Measurements from ENCODE around the gene BABAM2.
"Not testable (repeated sequence)": the region's sequence is repeated elsewhere in the genome, so short reads cannot be mapped to it uniquely, and the experiment has no call there.

The BABAM2 gene

GRCh38 chr2:28327956-28328922, 437.7 kb downstream of the BABAM2 start:
- no peak for DNase-seq (ENCODE audit: low read depth in 2 of 2)

GRCh38 chr2:28329184-28329583, 438.7 kb downstream of the BABAM2 start:
- no peak for DNase-seq (ENCODE audit: low read depth in 2 of 2)

DNA sequence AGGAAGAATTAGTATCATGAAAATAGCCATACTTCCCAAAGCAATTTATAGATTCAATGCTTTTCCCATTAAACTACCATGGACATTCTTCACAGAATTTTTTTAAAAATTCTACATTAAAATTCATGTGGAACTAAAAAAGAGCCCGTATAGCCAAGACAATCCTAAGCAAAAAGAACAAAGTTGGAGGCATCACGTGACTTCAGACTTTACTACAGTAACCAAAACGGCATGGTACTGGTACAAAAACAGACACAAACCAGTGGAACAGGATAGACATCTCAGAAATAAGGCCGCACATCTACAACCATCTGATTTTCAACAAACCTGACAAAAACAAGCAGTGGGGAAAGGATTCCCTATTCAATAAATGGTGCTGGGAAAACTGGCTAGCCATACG, 440.2 kb downstream of the BABAM2 start:
- DNase-seq (ENCODE audit: low read depth in 2 of 2), result not testable (repeated sequence)

- not testable (repeated sequence) for DNase-seq (ENCODE audit: low read depth in 2 of 2)
Observed at GRCh38 chr2:28331797-28332196, 441.3 kb downstream of the BABAM2 start.

GRCh38 chr2:28332696-28333095, 442.2 kb downstream of the BABAM2 start:
- DNase-seq (ENCODE audit: low read depth in 2 of 2), result no peak

DNA sequence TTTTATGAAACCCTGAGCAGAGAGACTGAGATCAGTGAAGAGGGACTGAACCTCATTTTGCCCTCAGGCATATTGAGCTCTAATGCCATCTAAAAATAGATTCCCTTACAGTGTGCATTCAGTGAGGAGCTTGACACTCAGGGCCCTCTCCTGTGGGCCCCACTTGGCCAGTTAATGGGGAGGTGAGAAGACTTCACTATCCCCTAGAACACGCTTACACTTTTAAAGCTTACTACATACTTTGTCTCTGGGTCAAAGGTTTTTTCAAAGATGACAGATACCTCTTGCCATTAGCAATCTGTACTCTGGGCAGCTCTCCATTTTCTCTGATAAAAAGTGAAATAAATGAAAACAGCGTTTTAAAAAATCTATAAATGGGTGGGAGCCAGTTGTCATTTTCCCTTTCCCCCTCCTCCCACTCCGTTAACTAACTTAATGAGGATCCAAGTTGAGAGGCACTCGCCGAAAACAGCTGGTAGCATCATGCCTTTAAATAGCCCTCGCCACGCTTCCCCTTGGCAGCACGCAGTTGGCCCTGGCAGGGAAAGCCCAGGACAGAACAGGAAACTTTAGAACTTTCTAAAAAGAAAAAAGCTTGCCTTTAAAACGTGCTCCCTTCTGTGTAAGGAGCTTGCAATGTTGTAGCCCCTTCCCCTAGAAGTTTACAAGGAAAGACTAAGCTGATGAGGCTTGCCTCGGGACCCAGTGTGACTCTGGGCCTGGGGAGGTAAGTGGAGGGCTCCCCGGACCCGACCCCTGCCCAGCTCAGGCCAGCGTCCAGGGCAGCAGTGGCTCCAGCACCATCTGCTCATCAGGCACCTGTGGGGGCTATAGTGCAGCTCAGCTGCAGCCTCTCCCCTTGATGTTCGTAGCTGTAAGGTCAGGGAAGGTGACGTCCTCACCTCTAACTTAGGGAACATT, 443.3 kb downstream of the BABAM2 start:
- no peak for DNase-seq (ENCODE audit: low read depth in 2 of 2)

- DNase-seq (ENCODE audit: low read depth in 2 of 2), result no peak
Observed at GRCh38 chr2:28334527-28334894, 444.0 kb downstream of the BABAM2 start.

DNA sequence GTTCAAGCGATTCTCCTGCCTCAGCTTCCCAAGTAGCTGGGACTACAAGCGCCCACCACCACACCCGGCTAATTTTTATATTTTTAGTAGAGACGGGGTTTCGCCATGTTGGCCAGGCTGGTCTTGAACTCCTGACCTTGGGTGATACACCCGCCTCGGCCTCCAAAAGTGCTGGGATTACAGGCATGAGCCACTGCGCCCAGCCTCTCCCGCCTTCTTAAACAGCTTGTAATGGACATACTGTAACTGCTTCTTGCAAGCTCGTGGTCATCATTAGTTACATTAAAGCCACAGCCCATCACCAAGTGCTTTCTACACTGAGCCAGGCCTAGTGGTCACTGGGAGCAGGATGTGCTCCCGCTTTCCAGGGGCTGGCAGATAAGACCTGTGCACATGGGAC, 444.7 kb downstream of the BABAM2 start:
- not testable (repeated sequence) for DNase-seq (ENCODE audit: low read depth in 2 of 2)

DNA sequence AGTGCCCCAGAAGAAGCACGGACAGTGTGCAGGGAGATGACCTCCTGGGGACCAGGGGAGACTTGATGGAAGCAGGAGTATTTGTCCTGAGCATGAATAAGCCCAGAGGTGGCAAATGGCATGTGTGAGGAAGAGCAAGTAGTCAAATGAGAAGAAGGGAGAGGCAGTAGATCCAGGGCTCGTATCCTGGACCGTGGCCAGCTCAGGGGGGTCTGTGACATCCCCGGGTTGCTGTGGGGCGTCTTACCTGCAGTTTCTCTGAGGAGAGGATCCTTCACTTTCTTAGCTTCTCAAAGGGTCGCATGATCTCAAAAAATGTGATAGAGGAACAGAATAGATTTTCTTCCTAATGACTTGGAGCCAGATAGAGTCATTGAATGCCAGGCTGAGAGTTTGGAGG, 445.1 kb downstream of the BABAM2 start:
- DNase-seq (ENCODE audit: low read depth in 2 of 2), result no peak

GRCh38 chr2:28336264-28336980, 445.9 kb downstream of the BABAM2 start:
- DNase-seq (ENCODE audit: low read depth in 2 of 2), result no peak

GRCh38 chr2:28336982-28337627, 446.6 kb downstream of the BABAM2 start:
- DNase-seq (ENCODE audit: low read depth in 2 of 2), result no peak

DNA sequence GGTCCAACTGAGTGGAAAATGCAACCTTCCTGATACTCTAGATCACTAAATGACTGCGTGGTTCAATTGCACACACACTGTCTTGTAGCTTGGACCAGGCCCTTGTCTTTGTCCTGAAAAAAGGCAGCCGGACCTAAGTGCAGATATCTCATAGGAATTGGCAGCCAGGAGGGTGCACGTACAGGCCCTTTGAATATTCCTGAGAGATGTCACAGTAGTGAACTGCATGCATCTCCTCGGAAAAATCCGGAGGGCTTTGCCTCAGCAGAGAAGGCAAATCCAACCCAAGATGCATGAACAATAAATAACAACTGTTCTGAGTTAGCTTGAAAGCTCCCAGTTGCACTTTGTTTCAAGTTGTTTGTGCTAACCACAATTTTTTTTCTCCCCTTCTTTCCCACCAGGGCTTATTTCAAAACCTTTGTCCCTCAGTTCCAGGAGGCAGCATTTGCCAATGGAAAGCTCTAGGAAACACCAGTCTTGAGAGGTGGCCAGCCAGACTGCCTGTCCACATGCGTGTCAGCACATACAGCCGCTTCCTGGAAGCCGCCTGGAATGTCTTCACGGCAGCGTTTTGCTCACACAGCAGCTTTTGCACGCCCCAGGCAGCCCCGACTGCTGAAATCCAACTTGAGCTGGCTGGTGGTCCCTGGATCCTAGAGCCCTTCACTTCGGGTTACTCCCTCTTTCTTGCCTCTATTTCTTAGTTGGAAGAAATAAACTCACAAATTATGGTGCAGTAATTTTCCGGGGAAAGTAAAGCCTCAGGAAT, 447.7 kb downstream of the BABAM2 start:
- no peak for DNase-seq (ENCODE audit: low read depth in 2 of 2)

GRCh38 chr2:28338831-28339321, 448.3 kb downstream of the BABAM2 start:
- DNase-seq (ENCODE audit: low read depth in 2 of 2), result no peak

DNA sequence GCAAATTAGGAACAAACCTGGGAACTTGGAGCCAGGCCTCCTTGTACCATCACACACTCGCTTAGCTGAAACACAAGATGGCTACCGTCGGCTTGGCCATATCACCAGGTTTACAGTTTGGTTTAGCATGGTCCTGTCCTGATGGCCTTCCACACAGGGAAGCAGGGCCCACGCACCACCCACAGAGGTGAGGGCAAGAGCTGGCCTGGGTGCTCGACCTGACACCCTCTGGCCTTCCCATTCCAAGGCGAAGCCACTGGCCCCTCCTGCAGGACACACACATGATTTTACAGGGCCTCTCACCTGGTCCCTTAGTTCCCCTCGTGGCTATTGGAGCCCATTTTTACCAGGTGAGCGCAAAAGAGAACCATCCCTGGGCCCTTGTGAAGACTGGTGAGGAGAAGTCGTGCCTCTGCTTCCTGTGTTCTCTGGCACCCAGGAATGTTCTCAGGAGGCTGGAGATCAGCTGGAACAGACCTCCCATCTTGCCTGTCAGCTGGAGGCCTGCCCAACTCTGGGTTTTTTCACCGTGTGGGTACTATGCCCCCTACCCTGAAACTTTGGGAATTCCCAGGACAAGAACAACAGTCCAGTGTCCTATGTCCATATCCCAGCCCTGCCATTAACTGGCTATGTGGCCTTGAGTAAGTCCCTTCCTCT, 449.1 kb downstream of the BABAM2 start:
- no peak for DNase-seq (ENCODE audit: low read depth in 2 of 2)

- DNase-seq (ENCODE audit: low read depth in 2 of 2), result no peak
Observed at GRCh38 chr2:28340312-28341202, 450.0 kb downstream of the BABAM2 start.

DNA sequence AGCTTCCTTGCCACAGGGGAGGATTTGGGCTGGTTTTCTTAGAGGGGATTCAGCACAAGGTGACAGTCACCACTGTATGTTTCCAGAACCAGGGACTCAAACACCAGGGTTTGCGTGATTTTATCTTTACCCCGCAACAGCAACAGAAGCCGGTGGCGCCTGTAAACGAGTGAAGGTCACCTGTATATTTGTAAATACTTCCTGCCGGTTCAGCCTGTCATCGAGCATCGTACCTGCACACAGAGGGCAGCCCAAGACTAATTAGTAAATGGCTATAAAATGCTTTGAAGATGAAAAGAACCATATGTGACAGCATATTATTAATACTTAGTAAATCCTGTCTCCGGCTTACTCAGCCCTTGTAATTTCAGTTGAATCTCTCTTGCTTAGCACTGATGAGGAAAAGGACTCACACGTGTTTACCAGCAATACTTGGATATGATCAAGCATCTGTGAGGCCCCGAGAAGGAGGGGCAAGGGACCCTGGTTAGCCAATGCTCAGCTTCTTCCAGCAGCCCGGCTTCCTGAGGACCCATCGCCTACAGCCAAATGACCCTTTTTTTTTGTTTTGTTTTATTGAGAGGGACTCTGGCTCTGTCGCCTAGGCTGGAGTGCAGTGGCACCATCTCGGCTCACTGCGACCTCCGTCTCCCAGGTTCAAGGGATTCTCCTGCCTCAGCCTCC, 450.8 kb downstream of the BABAM2 start:
- no peak for DNase-seq (ENCODE audit: low read depth in 2 of 2)

DNA sequence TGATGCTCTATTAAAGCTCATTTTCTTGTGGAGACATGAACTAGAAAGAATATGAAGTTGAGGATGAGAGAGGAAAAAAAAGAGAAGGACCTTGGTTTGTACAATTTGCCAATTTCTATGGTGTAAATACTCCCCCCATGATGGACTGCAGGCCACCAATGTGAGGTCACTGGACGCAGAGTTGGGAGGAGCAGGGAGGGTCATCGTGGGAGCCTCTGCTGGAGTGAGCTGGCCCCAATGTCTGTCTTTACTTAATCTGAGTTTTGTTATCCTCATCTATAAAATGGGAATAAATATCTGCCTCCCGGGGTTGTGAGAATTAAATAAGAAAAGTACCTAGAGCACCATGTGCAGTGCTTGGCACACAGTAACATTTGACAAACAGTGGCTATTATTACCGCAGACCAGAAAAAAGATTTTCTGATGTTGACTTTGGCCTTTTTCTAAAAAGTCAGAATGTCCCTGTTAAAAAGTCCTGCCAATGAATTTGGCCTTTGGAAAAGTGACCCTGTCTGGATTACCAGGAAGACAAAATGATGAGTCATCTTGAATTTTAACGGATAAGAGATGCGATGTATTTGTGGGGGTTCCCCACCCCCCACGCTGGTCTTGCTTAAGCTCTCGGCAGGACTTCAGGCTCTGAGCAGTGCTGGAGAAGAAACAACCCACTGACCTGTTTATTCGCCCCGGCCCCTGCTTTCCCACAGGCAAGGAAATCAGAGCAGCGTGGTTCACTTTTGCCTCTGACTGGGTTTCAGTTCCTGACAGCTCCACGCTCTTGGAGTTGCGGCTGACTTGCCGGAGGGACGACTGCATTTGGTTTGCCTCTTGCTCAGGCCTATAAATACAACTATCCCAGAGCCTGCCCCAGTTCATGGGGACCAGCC, 451.8 kb downstream of the BABAM2 start:
- no peak for DNase-seq (ENCODE audit: low read depth in 2 of 2)
